GM18511 (cell line): ENCODE results near the gene ADK.

Source experiments
- ATAC-seq: cut with Tn5 transposase; IDR thresholded peaks from one replicate; pipeline ENCODE4 v1.9.1; 2021; ENCODE audit warnings: mild to moderate bottlenecking, moderate library complexity; ENCODE audit not compliant: unreplicated experiment

Gene ADK

DNA sequence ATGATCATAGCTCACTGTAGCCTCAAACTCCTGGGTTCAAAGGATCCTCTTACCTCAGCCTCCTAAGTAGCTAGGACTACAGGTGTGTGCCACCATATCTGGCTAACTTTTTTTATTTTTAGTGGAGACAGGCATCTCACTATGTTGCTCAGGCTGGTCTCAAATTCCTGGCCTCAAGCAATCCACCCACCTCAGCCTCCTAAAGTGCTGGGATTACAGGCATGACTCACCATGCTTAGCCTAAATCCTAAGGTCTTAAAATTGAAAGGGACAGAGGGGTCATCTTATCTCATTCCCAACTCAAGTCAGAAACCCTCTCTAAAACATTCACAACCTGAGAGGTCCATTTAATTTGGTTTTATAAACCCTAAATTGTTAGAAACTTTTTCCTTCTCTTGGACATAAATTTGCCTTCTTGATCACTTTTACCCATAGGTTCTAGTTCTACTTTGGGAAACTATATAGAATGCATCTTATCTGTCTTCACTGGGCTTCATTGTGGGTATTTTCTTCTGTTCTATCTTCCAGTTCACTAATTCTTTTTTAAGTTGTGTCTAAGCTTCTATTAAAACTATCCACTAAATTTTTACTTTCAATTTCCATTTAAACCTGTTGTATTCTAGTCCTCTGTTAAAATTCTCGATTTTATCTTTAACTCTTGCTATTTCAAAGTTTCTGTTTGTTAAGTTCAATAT, 492.0 kb downstream of the ADK start:
- ATAC-seq: no peak

DNA sequence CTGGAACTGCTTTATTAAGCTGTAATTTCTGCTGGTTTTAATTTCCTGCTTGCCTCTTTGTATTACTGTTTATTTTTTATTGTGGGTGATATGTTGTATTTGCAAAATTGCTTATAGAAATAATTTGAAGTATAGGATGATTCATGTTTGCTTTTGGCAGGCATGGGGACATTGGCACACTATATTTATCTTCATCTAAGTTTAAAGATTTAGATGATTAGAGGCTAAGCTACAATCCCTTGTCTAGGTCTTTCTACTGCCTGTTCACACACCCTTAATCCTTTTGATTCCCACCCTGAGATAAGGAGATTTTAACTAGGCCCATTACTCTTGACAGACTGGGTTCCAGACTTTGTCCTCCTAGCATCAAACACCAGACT, 492.6 kb downstream of the ADK start:
- ATAC-seq: no peak

DNA sequence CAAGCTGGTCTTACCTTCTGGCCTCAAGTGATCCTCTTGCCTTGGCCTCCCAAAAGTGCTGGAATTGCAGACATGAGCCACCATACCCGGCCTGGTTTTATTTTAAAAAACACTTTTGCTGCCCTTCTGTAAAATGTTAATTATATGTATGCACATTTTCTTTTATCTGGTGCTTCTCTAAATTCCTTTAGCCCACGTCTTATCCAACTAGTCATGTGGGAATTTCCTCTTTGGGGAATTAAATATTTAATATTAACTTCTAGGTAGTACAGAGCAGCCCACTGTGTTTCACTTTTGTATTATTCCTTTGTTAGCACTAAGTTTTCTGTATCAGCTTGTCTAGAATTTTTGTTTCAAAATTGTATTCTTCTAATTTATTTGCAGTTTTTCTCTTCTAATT, 493.7 kb downstream of the ADK start:
- no peak for ATAC-seq

DNA sequence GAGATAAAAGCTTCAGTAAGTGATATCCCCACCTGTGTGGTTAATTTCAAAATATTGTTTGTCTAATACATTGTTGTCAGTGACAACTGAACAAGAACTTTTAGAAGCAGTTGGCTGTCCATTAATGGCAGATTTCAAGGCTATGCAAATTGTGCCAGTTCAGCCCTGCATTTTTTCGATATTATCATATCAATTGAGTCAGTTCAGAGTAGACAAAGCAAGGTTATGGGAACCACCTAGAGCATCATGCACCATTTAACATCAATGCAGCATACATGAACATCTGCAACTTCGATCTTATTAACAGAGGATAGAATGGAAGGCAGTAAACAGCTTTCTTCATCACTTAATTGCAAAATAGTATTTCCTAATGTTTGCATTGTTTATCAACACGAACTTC, 494.7 kb downstream of the ADK start:
- ATAC-seq: no peak

DNA sequence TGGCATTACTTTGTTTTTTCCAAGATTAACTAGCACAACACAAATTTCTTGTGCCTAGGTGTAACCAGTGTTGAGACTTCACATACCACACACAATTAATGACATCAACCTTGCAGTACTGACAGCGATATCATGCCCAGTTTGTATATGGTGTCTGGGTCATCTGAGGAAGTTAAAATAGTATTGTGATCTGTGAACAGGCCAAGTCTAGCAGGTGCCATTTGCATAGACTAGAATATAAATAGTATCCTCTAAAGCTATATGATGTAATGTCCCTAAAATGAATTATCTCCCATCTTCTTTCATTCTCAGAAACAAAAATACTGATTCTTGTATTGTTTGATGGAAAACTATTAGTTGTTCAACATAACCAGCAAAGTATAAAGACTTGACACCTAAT, 499.6 kb downstream of the ADK start:
- ATAC-seq: no peak

DNA sequence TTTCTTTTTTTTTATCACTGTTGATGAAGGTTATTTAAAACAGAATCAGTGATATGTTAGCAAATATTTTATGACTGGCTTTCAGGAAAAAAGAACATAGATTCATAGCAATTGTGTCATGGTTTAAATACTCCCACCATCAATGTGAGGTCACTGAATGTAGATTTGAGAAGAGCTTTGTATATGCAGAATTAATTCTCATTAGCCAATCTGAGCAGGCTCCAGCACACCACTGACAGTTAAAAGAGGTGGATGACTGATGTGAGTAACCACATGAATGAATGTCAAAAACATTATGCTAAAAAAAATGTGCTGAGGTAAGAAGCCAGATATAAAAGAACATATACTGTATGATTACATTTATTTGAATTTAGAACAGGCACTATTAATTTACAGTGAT, 500.5 kb downstream of the ADK start:
- no peak for ATAC-seq

DNA sequence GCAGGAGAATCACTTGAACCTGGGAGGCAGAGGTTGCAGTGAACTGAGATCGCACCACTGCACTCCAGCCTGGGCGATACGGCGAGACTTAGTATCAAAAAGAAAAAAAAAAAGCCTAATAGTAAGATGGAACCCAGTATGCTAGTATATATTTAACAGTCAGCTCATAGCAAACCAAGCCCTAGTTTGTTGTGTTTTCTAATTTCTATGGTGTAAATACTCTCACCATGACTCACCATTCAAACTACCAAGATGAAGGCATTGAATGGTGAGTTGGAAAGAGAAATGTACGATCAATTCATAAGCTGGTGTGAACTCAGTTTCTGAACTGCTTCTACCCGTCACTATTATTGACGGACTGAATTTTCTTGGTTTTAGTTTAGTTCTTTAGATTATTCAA, 501.6 kb downstream of the ADK start:
- ATAC-seq: no peak

DNA sequence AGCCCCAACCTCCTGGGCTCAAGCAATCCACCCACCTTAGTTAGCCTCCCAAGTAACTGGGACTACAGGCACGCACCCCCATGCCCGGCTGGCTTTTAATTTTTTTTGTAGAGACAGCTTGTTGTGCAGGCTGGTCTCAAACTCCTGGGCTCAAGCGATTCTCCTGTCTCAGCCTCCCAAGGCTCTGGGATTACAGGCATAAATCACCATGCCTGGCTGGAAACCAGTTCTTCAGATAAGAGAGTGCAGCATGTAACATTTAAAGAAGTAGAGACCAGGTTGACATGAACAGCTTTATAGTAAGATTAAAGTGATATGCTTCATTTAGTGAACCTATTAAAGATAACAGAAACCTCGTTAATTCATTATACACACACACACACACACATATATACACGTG, 507.5 kb downstream of the ADK start:
- ATAC-seq: no peak

DNA sequence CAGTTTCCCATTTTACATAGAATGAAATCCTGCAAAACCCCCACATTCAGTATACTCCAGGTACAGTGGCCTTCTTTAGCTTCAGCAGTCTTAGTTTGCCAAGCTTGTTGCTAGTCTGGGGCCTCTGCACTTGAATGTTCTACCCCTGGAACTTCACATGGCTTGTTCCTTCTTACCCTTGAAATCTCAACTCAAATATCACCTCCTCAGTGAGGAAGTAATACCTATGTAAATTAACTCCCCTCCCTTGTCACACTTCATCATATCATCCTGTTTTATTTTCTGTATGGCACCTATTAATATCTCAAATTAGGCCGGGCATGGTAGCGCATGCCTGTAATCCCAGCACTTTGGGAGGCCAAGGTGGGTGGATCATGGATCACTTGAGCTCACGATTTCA, 511.6 kb downstream of the ADK start:
- ATAC-seq: no peak

DNA sequence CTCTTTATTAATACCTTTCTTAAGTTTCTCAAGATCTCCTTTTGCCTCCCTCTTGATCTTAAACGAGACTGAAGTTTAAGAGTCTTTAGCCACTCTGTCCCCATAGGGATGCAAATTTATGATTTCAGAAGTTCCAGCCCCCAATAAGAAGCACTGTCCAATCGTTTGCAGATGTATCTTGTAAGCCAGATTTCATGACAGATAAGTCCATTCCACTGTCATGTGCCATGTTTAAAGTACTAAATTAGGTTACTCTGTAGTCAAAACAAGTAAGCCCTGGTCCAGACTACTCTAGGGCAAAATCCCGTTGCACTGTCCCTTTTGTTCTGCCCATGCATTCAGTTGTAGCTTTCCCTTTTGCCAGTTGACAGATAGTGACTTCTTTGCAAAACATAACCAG, 518.2 kb downstream of the ADK start:
- no peak for ATAC-seq

DNA sequence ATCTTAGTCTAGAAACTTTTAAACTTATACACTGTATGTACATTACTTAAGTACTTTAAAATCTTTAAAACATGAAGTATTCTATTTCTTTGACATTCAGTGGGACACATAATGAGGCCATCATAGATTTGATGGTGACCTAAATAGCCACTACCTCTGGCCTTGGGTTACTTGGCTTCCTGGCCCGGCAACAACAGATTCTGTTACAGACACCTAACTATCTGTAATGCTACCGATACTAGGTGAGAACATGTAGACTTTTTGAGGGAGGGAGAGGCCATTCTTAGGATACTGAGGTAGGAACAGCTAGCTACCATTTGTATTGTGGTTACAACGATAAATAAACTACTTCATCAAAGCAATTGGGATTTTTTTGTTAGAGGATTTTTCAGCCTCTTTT, 520.7 kb downstream of the ADK start:
- ATAC-seq: no peak

DNA sequence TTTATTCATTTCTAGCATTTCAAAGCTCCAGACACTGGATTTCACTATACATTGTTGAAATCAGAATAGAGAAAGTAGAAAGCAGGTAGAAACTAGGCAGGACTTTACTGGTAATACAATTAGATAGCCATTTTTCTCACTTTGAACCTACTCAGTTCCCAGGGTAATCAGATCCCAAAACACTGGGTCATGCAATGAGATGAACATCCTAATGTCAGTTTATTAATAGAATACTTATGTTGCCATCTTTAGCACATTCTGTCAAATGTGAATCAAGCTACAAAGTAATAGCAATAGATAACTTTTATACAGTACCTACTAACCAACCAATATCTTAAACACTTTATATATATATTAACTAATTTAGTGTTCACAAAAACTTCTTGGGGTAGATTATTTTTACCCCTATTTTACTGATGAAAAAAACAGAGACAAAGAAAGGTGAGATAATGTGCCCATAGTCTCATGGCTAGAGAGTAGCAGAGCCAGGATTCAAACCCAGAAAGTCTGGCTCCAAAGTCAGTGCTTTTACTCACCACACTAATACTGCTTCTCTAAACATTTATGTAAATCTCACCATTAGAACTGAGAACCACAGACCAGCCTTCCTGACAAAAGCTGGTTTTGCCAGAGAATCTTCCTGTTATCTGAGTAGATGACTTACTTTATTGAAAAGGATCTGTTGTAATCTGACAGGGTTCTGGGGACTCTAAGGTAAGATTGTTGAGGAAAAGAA, 521.6 kb downstream of the ADK start:
- no peak for ATAC-seq

DNA sequence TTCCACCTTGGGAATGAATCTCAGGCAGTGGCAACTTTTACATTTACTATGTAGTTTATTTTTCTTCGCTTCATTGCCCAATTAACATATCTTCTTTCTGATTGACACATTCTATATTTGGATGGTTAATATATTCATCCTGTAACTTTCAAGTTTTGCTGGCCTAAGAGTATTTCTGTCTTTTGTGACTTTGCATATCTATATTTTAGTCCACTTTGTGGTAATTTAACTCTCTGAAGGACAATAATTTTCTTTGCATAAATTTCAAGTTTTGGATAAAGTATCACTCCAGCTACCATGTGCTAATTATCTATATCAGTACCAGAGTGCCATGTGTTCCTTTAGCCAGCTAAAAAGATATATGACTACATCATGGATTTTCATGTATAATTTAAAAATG, 523.9 kb downstream of the ADK start:
- ATAC-seq: no peak

DNA sequence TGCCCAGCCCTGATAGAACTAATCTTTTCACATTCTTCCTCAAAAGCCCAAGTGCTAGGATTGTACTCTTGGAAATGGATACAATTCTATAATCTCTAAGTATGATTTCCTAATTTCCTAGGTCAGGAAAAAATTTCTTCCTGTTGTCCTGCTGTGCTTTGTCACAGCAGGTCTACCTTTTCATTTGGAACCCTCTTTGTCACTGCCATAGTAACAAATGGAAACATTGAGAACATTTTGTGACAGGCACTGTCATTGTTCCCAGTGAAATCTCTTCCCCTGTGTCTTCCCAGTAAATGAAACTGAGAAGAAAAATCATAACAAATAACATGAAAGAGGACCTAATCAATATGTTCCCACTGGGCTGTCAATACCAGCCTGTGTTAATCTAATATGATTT, 524.5 kb downstream of the ADK start:
- ATAC-seq: no peak

DNA sequence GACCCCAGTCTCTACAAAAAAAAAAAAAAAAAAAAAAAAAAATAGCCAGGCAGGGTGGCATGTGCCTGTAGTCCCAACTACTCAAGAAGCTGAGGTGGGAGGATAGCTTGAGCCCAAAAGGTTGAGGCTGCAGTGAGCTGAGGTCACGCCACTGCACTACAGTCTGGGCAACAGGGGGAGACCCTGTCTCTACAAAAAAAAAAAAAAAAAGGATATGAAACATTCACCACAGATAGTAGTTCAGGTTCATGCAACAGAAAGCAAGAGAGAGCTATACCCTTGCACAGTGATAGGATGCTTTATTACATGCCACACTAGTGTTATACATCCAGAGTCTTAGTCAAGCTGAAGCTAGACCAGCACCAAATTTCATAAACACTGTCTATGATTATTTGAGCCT, 526.9 kb downstream of the ADK start:
- ATAC-seq: peak; percentile 90

DNA sequence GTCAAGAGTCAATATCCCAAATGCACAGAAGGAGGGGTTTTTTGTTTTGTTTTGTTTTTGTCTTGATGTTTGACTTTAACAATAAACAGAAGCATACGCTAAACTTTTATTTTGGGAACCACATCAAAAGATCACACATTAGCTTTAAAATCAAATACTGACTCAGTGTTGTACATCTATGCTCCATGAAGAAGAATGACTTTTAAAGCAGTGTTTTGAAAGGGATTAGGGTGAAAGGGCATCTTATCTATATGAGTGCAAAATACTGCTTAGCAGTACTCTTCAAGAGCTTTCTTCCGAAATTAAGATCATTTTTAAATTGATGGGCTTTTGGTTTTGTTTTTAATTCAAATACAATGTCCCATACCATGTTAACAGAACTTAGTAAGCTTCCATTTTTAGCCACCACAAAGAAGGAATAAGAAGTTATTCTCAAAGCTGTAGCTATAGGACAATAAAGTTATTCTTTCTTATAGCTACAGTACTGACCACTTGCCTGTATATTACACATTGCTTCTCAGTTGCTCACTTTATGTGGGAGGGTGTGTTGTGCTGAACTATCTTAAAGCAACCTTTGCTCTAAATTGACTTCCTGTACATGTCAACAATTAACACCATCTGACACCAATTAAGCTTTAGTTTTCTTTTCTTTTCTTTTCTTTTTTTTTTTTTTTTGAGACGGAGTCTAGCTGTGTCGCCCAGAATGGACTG, 531.1 kb downstream of the ADK start:
- ATAC-seq: no peak

DNA sequence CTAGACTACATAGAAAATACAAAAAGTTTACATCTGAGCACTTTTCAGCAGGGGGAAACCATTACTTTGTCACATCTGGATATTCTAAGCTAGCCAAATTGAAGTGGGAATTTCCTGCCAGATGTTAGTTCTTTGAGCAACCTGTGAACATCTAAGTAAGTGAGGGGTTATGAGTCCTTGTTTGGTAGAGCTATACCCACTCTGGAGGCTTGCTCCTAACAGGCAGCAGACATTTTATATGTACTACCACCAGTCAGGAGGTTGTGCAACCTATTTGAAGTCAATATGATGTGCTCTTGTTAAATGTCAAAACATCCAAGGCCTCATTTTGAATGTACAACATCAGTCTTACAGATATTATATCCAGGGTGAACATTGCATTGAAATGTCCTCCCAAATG, 532.0 kb downstream of the ADK start:
- no peak for ATAC-seq

DNA sequence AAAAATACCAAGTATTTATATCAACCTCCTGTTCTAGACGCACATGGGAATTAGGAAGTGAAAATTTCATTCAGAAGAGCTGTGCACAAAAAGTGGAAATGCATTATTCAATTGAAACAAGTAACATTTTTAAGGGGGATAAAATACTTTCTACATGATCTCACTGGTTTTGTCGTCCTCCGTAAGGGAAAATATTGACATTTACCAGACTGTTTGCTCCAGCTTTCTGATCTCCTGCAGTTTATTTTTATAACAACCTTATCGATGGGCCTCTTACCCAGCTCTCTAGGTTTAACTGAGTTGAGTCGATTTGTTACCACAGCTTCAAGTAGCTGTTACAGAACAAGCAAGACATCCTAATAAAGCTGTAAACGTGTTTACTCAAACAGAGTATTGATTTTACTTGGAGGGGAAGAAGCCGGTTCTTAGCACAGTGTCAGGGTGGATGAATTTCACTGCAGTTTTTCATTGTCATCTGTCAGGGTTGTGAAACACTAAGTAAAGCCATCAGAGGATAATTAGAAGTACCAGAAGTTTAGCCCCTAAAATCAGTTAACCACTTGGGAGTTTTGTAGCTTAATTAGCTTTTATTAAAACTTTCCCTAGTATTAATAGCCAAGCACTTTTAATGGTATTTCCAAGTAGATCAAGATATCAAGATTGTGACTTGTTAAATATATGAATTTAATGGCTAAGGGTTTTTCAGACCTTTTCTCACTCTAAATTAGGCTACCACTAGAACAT, 532.8 kb downstream of the ADK start:
- no peak for ATAC-seq

DNA sequence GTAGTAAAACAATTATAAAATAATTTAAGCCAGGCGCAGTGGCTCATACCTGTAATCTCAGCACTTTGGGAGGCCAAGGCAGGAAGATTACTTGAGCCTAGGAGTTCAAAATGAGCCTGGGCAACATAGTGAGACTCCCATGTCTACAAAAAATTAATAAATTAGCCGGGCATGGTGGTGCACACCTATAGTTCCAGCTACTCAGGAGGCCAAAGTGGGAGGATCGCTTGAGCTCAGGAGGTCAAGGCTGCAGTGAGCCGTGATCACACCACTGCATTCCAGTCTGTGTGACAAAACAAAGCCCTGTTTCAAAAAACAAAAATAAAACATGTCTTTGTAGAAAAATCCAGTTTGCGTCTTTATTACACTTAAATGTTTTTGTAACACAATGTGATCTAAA, 533.4 kb downstream of the ADK start:
- ATAC-seq: no peak

DNA sequence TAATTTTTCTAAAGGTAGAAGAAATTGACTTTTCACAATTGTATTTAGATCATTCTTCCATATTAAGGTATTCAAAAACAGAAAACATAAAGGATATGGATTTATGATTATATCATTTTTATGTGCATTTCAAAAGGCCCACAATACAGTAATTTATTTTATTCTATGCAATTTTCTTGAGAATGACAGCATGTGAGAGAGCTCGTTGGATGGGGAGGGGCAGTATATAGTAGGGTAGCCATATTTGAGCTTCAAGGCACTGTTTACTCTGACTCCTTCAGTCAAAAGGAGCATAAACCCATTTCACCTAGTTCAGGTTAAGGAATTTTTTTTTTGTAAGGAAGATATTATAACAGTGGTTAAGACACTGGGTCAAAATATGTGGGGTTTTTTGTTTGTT, 534.5 kb downstream of the ADK start:
- ATAC-seq: no peak

DNA sequence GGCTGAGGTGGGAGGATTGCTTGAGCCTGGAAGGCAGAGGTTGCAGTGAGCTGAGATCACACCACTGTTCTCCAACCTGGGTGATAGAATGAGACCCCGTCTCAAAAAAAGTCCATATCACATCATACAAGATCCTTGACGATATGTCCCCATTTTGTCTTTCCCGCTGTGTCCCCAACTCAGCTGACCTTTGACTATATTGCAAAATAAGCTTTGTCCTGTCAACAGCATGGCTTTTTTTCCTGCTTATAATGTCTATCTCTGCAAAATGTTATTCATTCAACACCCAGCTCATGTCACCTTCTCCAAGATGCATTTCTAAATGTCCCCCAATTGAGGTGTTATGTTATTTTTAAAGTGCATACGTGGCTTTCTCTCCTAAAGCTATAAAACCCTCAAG, 539.4 kb downstream of the ADK start:
- no peak for ATAC-seq

DNA sequence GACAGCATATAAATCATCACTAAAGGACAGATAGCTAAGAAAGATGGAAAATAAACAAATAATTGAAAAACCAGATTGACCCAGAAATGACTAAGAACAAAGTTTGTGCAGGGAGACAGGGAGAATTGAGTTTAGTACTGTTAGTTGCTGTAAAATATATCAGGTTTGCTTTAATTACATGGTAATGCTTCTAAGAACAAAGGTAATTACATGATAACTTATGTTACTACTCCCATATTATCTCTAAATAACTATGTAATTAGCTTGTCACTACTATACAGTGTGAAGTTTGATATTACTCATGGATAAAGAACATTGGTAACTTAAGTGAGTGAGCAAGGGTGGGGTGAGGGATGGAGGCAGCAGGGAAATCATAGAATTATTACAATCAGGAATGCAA, 540.1 kb downstream of the ADK start:
- ATAC-seq: no peak
